Fibroblast of lung (primary cell): Measurements from ENCODE around the gene GAPDHS.

Experiments used
- CTCF ChIP-seq, 2 donors: IDR thresholded peaks in 1 of 2; conservative IDR thresholded peaks in 1 of 2; 1 replicate in 1 of 2; 2 replicates in 1 of 2; pipeline ENCODE4 v1.5.1; 2011 to 2012; ENCODE audit warnings: low read length in 2 of 2, control low read depth in 1 of 2, inconsistent platforms in 1 of 2, low read depth in 1 of 2, mild to moderate bottlenecking in 1 of 2
- EZH2 ChIP-seq: IDR thresholded peaks from 2 replicates; pipeline ENCODE4 v1.5.1; 2012; ENCODE audit warnings: low read length, control low read depth, mild to moderate bottlenecking; ENCODE audit errors: missing control alignments

GRCh38 chr19:35529241-35530218 is 3.7 kb upstream of the GAPDHS start:
- TF ChIP-seq CTCF (conservative IDR thresholded peaks at IDR 0.05 in 1 of 2, IDR thresholded peaks at IDR 0.05 in 1 of 2; ENCODE audit: low read depth in 1 of 2, low read length in 2 of 2) (no peak), EZH2 (no peak)
